Urothelium cell line (cell line): ENCODE data around the gene PRKCA.

ENCODE experiments used
- DNase-seq: peaks from one replicate; pipeline ENCODE4 v3.0.0; 2011; ENCODE audit warnings: low spot score, mixed read lengths
- FAIRE-seq: peaks from 2 replicates; lab custom pipeline; 2011; peaks lifted over from hg19 to GRCh38; lab: Jason Lieb, UNC

PRKCA gene

GRCh38 chr17:66507982-66508760 lies 205.8 kb downstream of the PRKCA start:
- DNase-seq = no peak
- FAIRE-seq = peak; percentile 67

- DNase-seq (peak; percentile 90), FAIRE-seq (peak; percentile 17)
Measured at GRCh38 chr17:66508896-66509844, 206.8 kb downstream of the PRKCA start.

GRCh38 chr17:66509926-66510325 lies 207.5 kb downstream of the PRKCA start:
- FAIRE-seq (no peak), DNase-seq (no peak)

- DNase-seq (no peak), FAIRE-seq (no peak)
Measured at GRCh38 chr17:66511135-66511534, 208.7 kb downstream of the PRKCA start.

- peak; percentile 20 for FAIRE-seq
- no peak for DNase-seq
Measured at GRCh38 chr17:66514227-66514806, 211.9 kb downstream of the PRKCA start.

GRCh38 chr17:66515974-66516373 lies 213.6 kb downstream of the PRKCA start:
- DNase-seq (no peak), FAIRE-seq (no peak)

- FAIRE-seq (no peak), DNase-seq (no peak)
Measured at GRCh38 chr17:66517336-66518009, 215.1 kb downstream of the PRKCA start.

- FAIRE-seq (no peak), DNase-seq (no peak)
Measured at GRCh38 chr17:66518108-66518507, 215.7 kb downstream of the PRKCA start.

GRCh38 chr17:66518677-66519076 lies 216.3 kb downstream of the PRKCA start:
- DNase-seq (no peak), FAIRE-seq (no peak)

- FAIRE-seq (no peak), DNase-seq (no peak)
Measured at GRCh38 chr17:66519154-66519553, 216.7 kb downstream of the PRKCA start.

- DNase-seq (no peak), FAIRE-seq (no peak)
Measured at GRCh38 chr17:66520999-66521398, 218.6 kb downstream of the PRKCA start.

- DNase-seq (peak; percentile 61), FAIRE-seq (peak; percentile 50)
Measured at GRCh38 chr17:66522591-66523272, 220.3 kb downstream of the PRKCA start.

- FAIRE-seq = peak; percentile 46
- no peak for DNase-seq
Measured at GRCh38 chr17:66523378-66524200, 221.2 kb downstream of the PRKCA start.

- no peak for DNase-seq
- no peak for FAIRE-seq
Measured at GRCh38 chr17:66524877-66525276, 222.5 kb downstream of the PRKCA start.

- DNase-seq (no peak), FAIRE-seq (no peak)
Measured at GRCh38 chr17:66525338-66525737, 222.9 kb downstream of the PRKCA start.

- no peak for DNase-seq
- FAIRE-seq = no peak
Measured at GRCh38 chr17:66526827-66527226, 224.4 kb downstream of the PRKCA start.

- DNase-seq (no peak), FAIRE-seq (no peak)
Measured at GRCh38 chr17:66527335-66527734, 224.9 kb downstream of the PRKCA start.

- DNase-seq (no peak), FAIRE-seq (no peak)
Measured at GRCh38 chr17:66531851-66532295, 229.5 kb downstream of the PRKCA start.

- DNase-seq = no peak
- no peak for FAIRE-seq
Measured at GRCh38 chr17:66533572-66533971, 231.2 kb downstream of the PRKCA start.
